Measurements from ENCODE around the gene UBAC2.
"Not testable (repeated sequence)": the region's sequence is repeated elsewhere in the genome, so short reads cannot be mapped to it uniquely, and the experiment has no call there.

The UBAC2 gene

GRCh38 chr13:99225078-99225477 is 24.4 kb downstream of the UBAC2 start:
- Histone ChIP-seq H3K36me3 (peaks cover 3% of the 10 kb centered on the region; the same call in 1 of the 2 replicates), H3K4me1 (no peaks in the 10 kb centered on the region), H3K4me3 (ENCODE audit: low read depth, low read length) (no peak overlapping the region), H3K9me3 (no peaks in the 10 kb centered on the region), H3K27me3 (no peaks in the 10 kb centered on the region)
- DNase-seq: no peak
- no peak for TF ChIP-seq CTCF (IDR thresholded peaks at IDR 0.05; ENCODE audit: low read depth, low read length)

GRCh38 chr13:99226513-99226912 is 25.9 kb downstream of the UBAC2 start:
- Histone ChIP-seq H3K9me3 (no peaks in the 10 kb centered on the region), H3K27me3 (no peaks in the 10 kb centered on the region), H3K36me3 (peaks cover 3% of the 10 kb centered on the region; the same call in 1 of the 2 replicates), H3K4me1 (no peaks in the 10 kb centered on the region), H3K4me3 (ENCODE audit: low read depth, low read length) (no peak overlapping the region)
- no peak for TF ChIP-seq CTCF (IDR thresholded peaks at IDR 0.05; ENCODE audit: low read depth, low read length)
- DNase-seq: no peak

- Histone ChIP-seq H3K9me3 (no peaks in the 10 kb centered on the region), H3K27me3 (no peaks in the 10 kb centered on the region), H3K4me3 (ENCODE audit: low read depth, low read length) (no peak overlapping the region), H3K4me1 (no peaks in the 10 kb centered on the region), H3K36me3 (no peaks in the 10 kb centered on the region; the same call in 1 of the 2 replicates)
- DNase-seq: no peak
- TF ChIP-seq CTCF (IDR thresholded peaks at IDR 0.05; ENCODE audit: low read depth, low read length): no peak
Measured at GRCh38 chr13:99227331-99227900, 26.8 kb downstream of the UBAC2 start.

- H3K4me3 ChIP-seq (ENCODE audit: low read depth, low read length): no peak overlapping the region
- H3K9me3 ChIP-seq: no peaks in the 10 kb centered on the region
- TF ChIP-seq CTCF (IDR thresholded peaks at IDR 0.05; ENCODE audit: low read depth, low read length): no peak
- no peak for DNase-seq
- H3K27me3 ChIP-seq: no peaks in the 10 kb centered on the region
- H3K4me1 ChIP-seq: no peaks in the 10 kb centered on the region
- no peaks in the 10 kb centered on the region; the same call in 1 of the 2 replicates for H3K36me3 ChIP-seq
Measured at GRCh38 chr13:99227909-99228688, 27.4 kb downstream of the UBAC2 start.

- no peak for DNase-seq
- H3K27me3 ChIP-seq: no peaks in the 10 kb centered on the region
- no peaks in the 10 kb centered on the region; the same call in 1 of the 2 replicates for H3K36me3 ChIP-seq
- H3K9me3 ChIP-seq: no peaks in the 10 kb centered on the region
- H3K4me3 ChIP-seq (ENCODE audit: low read depth, low read length): no peak overlapping the region
- TF ChIP-seq CTCF (IDR thresholded peaks at IDR 0.05; ENCODE audit: low read depth, low read length): no peak
- H3K4me1 ChIP-seq: no peaks in the 10 kb centered on the region
Measured at GRCh38 chr13:99228737-99229691, 28.4 kb downstream of the UBAC2 start.

- not testable (repeated sequence) for H3K4me3 ChIP-seq (ENCODE audit: low read depth, low read length); DNase-seq; H3K4me1 ChIP-seq; H3K27me3 ChIP-seq; H3K36me3 ChIP-seq; H3K9me3 ChIP-seq
Measured at GRCh38 chr13:99230588-99230987, 29.9 kb downstream of the UBAC2 start.
